NCI-H2107 treated with DMSO at 0.1 percent for 48 hours (cell line): ENCODE data around the gene PDHB.
A peak's percentile ranks its signal among the peaks of the same experiment; 100 is the strongest.
"Not testable (repeated sequence)": the region's sequence is repeated elsewhere in the genome, so short reads cannot be mapped to it uniquely, and the experiment has no call there.

Source experiments
- DNase-seq: peaks from one replicate; lab custom pipeline; 2025; ENCODE audit not compliant: unreplicated experiment; lab: John Stamatoyannopoulos, UW

PDHB gene

DNA sequence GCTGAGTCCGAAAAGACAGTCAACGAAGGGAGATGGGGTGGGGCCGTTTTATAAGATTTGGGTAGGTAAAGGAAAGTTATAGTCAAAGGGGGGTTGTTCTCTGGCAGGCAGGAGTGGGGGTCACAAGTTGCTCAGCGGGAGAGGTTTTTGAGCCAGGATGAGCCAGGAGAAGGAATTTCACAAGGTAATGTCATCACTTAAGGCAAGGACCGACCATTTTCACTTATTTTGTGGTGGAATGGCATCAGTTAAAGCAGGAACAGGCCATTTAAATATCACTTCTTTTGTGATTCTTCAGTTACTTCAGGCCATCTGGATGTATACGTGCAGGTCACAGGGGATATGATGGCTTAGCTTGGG is 7.3 kb upstream of the PDHB start:
- DNase-seq, result not testable (repeated sequence)

DNA sequence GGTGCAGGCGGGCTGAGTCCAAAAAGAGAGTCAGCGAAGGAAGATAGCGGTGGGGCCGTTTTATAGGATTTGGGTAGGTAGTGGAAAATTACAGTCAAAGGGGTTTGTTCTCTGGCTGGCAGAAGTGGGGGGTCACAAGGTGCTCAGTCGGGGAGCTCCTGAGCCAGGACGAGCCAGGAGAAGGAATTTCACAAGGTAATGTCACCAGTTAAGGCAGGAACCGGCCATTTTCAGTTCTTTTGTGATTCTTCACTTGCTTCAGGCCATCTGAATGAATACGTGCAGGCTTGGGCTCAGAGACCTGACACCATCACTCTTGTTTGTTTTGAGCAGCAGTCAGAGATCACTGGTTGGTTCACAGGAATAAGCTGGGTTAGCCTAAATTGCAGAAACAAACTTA is 3.6 kb upstream of the PDHB start:
- DNase-seq, result not testable (repeated sequence)

DNA sequence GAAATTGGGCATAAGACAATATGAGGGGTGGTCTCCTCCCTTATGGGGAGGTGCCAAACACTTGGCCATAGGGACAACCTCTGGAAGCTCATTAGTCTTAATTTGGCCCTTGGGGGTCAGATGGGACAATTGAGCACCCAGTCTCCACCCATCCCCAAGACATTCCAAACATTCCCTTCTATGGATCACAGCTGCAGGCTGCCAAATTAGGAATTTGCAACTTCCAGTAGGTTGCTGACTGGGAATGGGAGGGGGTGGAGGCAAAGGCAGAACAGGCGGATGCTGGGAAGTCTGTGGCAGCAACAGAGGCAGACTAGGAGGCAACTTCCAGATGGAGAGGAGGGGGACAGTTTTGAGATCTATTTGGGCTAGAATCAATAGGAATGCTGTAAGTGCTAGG is 1.4 kb upstream of the PDHB start:
- DNase-seq, result no peak

DNA sequence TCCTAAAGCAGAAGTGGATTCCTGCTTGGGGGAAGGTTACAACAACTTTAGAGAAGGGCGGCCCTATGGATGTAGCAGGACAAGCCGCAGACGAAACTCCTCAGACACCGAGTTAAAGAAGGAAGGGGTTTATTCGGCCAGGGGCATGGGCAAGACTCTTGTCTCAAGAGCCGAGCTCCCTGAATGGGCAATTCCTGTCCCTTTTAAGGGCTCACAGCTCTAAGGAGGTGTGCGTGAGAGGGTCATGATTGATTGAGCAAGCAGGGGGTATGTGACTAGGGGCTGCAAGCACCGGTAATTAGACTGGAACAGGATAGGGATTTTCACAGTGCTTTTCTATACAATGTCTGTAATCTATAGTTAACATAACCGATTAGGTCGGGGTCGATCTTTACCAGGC is 879 bp upstream of the PDHB start:
- no peak for DNase-seq

DNA sequence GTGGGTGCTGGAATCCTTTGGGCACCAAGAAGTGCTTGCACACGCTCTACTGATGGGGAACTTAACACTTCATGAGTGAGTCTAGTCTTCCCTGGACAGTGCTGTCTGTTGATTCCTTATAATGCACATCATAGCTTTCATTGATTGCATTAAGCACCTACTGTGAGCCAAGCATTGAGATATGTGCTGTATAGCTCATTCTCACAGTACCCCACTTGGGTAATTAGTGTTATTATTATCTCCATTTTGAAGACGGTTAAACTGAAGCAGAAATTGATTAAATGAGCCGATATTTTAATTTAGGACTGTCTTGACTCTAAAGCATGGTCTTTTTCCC is 504 bp upstream of the PDHB start:
- no peak for DNase-seq

DNA sequence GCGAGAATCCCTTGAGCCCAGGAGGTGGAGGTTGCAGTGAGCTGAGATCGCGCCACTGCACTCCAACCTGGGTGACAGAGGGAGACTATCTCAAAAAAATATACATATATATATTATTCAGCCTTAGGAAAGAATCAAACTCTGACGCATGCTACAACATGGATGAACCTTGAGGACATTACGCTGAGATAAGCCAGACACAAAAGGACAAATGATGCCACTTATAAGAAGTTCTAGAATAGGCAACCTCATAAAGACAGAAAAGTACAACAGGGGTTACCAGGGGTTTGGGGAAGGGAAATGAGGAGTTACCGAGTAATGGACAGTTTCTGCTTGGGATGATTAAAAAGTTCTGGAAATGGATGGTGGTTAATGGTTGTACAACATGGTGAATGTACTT is 727 bp downstream of the PDHB start:
- DNase-seq, result no peak

DNA sequence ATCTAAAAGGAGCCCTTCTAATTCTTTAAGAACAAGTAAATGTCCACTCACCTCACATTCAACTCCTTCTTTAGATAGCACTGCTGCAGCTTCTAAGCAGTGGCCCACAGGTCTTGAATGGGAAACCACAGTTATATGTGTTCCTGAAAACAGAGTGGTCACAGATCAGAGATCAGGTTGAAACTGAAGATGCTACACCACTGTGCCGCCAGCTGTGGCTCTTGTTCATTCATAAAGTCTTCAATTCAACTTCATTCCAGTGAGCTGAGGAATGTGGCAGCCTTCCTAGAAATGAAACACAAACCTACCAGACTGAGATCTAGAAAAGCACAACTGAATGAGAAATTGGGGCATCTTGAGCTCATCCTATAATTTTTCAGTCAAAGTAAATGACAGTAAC is 4.0 kb downstream of the PDHB start:
- no peak for DNase-seq

DNA sequence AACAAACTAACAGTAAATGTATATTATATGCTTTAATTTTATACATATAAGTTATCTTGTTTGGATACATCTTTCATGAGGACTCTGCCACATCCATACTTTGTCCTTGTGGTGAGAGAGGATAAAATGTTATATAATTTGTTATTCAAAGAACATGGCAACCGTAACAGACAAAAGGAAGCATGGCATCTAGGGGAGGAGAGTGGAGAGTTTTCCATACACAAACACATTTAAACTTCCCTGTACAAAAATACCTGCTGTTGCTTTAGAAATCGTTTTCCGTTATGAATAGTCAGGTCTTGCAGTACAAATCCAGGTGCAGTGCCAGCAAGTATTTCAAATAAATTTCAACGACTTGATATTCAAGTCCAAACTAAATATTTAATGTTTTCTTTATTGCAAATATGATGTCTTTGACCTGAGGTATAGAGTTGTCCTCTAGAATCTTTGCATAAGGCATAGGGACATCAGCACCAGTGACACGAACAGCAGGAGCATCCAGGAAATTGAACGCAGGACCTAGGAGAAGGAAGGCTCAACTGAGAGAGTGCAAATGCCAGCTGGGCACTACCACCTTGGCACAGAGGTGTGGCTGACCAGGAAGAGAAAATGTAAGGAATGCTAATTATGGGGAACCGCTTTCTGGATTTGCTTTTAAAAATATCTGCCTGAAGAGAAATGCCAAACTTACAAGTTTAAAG is 5.8 kb downstream of the PDHB start:
- DNase-seq, result no peak

DNA sequence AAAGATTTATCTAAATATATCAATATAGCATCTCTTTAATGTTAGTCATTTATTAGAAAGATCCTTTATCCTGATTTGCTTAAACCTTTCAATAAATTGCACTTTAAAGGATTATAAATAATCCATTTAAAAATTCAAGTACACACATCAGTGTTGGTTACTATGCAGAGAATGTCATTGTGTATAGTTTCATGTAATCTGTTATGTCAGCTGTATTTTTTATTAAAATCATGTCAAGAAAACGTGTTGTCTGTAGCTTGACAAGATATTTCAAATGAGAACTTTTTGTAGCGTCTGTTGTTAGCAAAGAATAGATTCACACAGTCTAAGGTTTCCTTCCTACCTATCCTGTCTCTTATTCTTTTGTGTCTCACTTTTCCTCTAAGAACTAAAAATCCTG is 7.8 kb downstream of the PDHB start:
- no peak for DNase-seq

DNA sequence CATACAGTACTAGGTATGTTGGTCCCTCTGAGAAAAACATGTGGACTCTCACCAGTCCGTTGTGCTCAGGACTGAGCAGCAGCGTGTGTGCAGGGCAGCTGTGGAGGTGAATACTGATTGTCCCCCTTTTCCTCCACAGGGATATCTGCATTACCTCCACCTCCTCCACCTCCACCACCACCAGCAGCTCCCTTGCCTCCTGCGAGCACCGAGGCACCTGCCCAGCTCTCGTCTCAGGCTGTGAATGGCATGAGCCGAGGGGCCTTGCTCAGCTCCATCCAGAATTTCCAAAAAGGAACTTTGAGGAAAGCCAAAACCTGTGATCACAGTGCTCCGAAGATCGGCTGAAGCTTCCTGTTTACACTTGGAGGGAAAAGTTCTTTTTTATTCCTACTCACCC is 9.0 kb downstream of the PDHB start:
- DNase-seq, result no peak

DNA sequence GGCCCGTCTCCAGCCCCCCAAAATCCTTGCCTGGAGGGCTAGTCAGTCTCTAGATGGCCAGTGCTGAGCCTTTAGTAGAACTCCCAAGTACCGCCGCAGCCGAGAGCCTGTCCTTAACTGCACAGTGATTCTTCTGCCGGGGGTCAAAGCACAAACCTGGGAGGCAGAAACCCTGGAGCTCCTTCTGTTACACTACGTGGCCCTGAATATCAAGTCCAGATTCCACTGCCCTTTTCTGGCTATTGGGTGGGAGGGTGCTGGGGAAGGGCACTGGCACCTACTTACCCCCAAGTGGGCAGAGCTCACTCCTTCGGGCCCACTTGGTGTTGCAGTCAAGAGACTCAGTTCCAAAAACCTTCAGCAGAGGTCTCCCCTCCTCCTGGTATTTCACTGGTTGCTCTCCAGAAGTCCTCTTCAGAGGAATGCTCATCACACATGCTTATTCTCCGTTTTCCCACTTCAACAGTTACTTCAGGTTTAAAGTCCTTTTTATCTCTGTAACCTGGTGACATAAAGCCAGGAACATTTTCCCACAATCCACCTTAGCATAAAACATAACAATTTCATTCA is 10.8 kb downstream of the PDHB start:
- no peak for DNase-seq

DNA sequence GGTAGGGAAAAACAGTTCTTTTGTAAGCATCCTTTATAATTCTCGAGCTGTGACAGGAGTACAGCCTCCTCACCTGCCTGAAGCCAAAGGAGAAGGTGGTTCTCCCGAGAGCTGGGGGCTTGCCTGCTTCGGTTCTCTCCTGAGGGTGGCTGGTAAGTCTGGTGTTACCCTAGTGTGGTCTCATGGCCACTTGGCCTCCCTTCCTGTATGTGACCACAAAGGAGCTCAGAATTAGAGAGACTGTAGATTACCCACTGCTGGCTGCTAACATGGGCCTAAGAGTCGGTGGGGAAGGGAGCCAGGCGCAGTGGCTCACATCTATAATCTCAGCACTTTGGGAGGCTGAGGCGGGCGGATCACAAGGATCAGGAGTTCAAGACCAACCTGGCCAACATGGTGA is 12.6 kb downstream of the PDHB start:
- DNase-seq, result no peak

DNA sequence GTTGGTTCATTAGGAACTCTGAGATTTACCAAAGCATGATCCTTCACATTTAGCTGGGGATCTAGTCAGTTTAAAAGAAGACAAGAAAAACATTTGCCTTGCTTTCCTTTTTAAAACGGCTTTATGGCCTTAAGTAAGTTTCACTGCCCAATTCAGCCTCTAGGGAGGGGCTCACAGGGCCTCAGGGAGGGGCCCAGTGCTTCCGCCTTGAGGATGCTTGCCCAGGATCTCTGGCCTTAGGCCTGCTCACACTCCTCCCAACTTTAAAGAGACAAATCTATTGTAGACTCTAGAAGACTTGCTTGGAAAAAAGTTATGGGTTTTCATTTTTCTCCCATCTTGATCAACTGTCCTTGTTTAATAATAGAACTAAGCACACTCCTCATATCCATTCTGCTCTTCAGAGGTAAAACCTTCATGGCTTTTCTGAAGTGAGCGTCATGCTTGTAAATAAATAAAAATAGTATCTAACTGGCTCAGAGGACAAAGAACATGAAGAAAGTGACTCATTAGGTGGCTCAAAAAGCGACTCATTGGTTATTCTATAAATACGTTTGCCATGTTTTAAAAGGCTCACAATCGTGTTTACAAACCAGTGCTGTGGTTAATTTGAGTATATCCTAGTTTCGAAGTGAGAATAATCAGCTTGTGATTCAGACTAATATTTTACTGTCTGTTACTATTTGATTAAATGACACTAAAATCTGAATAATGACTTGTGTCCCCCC is 13.7 kb downstream of the PDHB start:
- no peak for DNase-seq

DNA sequence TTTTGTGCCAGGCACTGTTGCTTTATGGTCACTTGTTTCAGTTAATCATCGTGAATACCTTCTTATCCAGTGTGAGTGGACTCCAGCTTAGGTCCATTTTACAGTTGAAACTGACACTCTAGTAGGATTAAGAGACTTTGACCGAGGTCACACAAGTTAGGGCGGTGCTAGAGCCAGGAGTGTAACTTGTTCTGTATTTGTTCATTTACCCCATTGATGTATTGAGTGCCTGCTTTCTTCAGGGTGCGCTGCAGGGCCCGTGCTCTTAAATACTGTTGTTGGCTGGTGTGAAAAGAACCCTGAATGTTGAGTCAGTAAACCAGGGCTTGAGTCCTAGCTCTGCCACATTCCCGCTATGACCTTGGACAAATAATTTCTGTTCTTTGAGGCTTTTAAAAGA is 15.4 kb downstream of the PDHB start:
- no peak for DNase-seq

DNA sequence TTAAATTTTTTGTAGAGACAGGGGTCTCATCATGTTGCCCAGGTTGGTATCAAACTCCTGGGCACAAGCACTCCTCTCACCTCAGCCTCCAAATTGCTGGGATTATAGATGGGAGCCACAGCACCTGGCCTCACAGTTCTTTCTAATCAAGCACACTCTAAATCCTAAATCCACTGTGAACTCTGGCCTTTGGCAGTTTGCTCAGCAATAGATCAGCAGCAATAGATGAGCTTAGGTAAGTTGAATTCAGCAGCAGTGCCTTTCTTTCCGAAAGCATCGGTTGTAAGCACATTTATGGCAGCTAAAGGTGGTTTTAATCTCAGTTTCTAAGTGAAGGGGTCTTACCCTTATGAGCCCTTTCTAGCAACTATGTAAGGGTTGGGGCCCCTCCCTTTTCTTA is 16.6 kb downstream of the PDHB start:
- no peak for DNase-seq

DNA sequence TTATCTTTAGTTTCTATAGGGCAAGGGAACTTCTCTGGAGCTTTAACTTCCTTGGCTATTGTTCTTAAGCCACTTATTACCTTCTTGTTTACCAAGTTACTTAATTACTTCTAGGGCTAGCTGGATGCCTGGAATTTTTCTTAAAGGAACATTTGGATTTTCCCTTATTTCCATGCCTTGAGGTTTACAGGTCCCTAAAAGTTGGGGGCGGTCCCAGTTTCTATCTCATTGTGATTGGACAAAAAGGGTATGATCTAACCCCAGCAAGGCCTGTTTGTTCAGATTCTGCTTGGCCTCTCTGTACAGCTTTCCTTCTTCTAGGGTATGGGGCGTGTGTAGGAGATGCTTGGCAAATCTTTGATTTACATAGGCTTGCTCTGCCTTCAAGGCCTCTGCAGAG is 17.4 kb downstream of the PDHB start:
- DNase-seq, result no peak

DNA sequence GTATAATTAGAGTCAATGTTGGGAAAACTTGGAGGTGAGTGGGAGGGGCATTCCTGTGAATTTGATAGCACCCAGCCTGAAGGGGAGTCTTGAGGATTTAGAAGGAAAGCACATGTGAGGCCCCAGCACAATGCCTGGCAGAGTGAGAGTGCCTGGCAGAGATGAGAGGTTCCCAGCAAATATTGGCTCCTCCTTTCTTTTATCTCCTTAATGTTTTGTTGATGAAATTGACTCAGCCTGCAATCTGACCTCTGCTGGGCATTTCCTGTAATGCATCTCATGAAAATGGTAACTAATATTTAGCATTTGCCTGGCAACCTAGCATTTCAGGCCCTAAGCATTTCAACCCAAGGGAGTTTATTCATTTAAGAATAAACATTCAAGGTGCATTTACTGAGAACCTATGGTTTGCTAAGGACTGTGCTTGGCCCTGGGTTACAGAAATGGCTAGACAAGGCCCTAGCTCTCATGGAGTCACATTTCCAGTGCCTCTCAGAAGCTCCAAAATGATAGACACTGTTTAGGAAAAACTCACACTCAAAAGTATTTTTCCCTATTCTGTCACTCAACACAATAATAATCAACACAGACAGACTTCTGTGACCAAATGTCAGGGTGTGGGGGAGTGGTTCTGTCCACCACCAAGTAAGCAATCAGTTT is 19.0 kb downstream of the PDHB start:
- peak; percentile 38 for DNase-seq

DNA sequence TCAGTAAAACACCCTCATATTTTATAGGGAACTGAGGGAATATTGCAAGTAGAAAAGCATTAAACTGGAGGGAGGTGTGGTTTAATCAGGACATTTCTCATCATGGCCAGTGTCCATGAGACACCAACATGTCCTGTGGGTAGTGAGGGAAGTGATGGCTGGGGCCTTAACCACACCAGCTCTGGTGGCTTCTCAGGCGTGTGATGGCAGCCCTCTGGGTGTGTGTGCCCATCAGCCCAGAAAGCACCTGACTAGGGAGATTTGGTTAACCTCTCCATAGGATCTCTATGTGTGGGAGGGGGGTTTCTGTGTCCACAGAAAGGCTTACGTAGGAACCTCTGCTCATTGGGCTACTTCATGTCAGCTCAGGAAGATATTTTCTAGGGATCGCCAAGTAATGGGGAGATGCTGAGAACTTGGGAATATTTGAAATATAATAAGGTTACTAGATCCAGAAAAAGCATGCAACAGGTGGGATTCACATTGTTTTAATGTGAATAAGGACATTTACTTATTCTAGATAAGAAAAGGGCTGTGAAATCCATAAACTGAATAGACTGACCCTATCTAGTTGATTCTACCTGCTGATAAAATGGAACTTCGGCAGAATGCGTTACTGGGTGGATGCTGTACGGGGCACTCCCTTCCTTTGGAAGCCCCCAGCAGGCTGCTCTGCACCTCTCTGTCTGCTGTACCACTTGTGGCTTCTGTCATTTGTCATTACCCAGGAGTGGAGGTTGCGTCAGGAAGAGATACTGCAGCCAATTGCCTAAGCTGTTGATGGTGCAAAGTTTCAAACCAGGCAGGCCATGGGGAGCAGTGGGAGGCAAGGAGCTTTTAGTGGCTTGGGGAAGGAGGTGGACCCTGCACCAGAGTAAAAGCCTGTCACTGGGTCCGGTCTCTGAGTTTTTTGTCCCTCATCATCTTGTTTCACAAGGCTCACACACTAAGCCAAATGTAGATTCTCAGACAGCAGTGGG is 21.5 kb downstream of the PDHB start:
- DNase-seq, result no peak

DNA sequence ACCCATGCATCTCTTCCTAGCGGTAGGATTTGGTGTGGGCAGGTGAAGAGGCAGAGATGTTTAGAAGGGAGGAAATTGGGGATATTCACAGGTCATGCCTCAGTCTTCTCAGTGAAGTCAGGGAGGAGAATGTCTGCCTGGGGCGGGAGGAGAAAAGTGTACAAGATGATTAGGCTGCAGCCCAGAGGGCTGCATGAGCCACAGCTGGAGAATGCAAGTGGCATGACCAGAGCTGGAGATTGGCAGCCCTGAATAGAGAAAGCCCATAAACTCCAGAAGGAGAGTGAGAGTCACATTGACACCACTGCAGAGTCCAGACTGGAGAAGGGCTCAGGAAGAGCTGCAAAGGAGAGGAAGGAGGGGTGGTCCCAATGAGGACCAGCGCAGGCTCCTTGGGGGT is 22.6 kb downstream of the PDHB start:
- no peak for DNase-seq

DNA sequence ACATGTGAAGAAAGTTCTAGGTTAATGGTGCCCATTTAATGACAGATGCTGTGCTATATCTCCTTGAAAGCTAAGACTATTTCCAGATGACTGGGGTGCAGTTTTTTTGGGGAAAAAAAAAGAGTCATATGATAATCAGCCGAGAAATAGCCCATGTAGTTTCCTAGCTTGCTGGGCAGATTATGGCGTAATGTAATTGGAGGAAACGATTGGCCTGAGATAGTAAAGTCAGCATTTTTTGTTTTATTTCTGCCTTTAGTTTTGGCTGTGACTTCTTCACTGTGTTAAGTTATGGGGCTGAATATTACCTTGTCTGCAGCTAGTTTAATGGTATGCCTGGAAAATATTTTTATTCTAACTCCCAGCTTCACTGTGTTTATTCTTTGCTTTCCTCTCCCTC is 24.0 kb downstream of the PDHB start:
- no peak for DNase-seq

DNA sequence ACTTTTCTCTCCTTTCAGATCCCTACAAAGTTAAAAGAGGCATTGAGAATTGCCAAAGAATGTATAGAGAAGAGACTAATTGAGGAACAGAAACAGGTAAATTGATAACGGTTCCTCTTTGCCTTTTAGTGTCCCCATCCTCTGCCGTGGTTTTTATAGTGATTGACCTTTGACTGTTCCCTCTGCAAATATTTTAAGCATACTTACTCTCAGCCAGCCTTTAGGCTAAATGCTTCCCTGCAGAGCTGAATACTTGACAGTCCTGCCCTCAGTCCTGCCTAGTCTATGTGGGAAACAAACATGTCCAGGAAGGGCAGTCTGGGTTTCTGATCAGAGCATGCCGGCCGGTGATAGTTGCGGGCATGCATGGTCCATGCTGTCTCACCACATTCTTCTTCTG is 24.7 kb downstream of the PDHB start:
- DNase-seq, result no peak
